ENCODE data around the gene CNTNAP5.

The CNTNAP5 gene

GRCh38 chr2:124267794-124268193, 242.7 kb downstream of the CNTNAP5 start:
- DNase-seq (ENCODE audit: low spot score): no peak

- DNase-seq (ENCODE audit: low spot score): no peak
These were observed 244.3 kb downstream of the CNTNAP5 start for GRCh38 chr2:124269348-124269747.

- DNase-seq (ENCODE audit: low spot score): no peak
These were observed 247.3 kb downstream of the CNTNAP5 start for GRCh38 chr2:124272261-124272841.

- no peak for DNase-seq (ENCODE audit: low spot score)
These were observed 256.5 kb downstream of the CNTNAP5 start for GRCh38 chr2:124281541-124281940.

- no peak for DNase-seq (ENCODE audit: low spot score)
These were observed 258.0 kb downstream of the CNTNAP5 start for GRCh38 chr2:124283096-124283495.

GRCh38 chr2:124286089-124286783, 261.1 kb downstream of the CNTNAP5 start:
- no peak for DNase-seq (ENCODE audit: low spot score)

- no peak for DNase-seq (ENCODE audit: low spot score)
These were observed 264.0 kb downstream of the CNTNAP5 start for GRCh38 chr2:124289060-124289459.

- DNase-seq (ENCODE audit: low spot score): no peak
These were observed 264.5 kb downstream of the CNTNAP5 start for GRCh38 chr2:124289615-124290014.

GRCh38 chr2:124296470-124296869, 271.4 kb downstream of the CNTNAP5 start:
- DNase-seq (ENCODE audit: low spot score): no peak

- no peak for DNase-seq (ENCODE audit: low spot score)
These were observed 276.8 kb downstream of the CNTNAP5 start for GRCh38 chr2:124301915-124302314.

- no peak for DNase-seq (ENCODE audit: low spot score)
These were observed 283.4 kb downstream of the CNTNAP5 start for GRCh38 chr2:124308319-124309062.

GRCh38 chr2:124309563-124310138, 284.6 kb downstream of the CNTNAP5 start:
- no peak for DNase-seq (ENCODE audit: low spot score)

- DNase-seq (ENCODE audit: low spot score): no peak
These were observed 285.6 kb downstream of the CNTNAP5 start for GRCh38 chr2:124310671-124311070.

GRCh38 chr2:124314084-124314483, 289.0 kb downstream of the CNTNAP5 start:
- no peak for DNase-seq (ENCODE audit: low spot score)

- no peak for DNase-seq (ENCODE audit: low spot score)
These were observed 290.3 kb downstream of the CNTNAP5 start for GRCh38 chr2:124315221-124315880.

GRCh38 chr2:124316133-124316532, 291.0 kb downstream of the CNTNAP5 start:
- no peak for DNase-seq (ENCODE audit: low spot score)

- DNase-seq (ENCODE audit: low spot score): no peak
These were observed 292.0 kb downstream of the CNTNAP5 start for GRCh38 chr2:124316881-124317605.

- no peak for DNase-seq (ENCODE audit: low spot score)
These were observed 292.5 kb downstream of the CNTNAP5 start for GRCh38 chr2:124317628-124318027.

GRCh38 chr2:124318913-124319312, 293.8 kb downstream of the CNTNAP5 start:
- no peak for DNase-seq (ENCODE audit: low spot score)

- DNase-seq (ENCODE audit: low spot score): no peak
These were observed 294.5 kb downstream of the CNTNAP5 start for GRCh38 chr2:124319577-124319976.

GRCh38 chr2:124320051-124320688, 295.1 kb downstream of the CNTNAP5 start:
- DNase-seq (ENCODE audit: low spot score): no peak

Measured in HuH-7 (cell line).